Islet precursor cell (in vitro differentiated cells): ENCODE measurements around the gene OMG.
"Not testable (repeated sequence)": the region's sequence is repeated elsewhere in the genome, so short reads cannot be mapped to it uniquely, and the experiment has no call there.

Experiments
- DNase-seq: peaks from one replicate; pipeline ENCODE4 v3.0.0-alpha.2; 2018

OMG gene

DNA sequence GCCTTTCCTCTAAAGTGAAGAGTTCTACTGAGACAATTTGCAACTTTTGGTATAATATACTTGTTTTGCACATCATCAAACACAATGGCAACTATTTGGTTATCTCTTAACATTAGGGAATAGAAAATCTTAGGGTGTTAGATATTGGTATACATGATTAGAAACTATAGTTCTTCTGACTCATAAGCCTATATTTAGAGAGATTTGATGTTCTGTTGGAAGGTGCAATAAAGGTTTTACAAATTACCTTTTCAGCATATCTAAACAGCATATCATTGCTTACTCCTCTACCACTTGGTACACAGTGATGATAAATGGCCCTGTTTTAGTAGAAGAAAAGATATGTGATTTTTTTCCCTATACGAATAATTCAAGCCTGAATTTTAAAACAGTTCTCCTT is 10.6 kb upstream of the OMG start:
- DNase-seq = no peak

DNA sequence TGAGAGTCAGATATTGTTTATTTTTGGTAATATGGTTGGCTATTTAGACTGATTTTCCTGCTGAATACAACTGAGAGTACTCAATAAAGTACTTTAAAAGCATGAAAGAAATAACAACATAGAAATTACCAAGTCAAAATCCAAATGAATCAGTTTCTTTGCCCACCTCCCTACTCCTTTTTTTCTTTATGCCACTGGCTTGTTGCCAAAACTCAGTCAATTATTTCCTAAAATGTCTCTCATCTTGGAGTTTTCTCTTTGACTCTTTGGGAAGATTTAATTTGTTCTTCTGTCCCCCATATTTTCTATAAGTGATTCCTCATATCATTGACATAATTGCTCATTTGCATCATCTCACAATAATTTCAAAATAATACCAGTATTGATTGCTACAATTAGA is 2.6 kb upstream of the OMG start:
- DNase-seq = no peak

DNA sequence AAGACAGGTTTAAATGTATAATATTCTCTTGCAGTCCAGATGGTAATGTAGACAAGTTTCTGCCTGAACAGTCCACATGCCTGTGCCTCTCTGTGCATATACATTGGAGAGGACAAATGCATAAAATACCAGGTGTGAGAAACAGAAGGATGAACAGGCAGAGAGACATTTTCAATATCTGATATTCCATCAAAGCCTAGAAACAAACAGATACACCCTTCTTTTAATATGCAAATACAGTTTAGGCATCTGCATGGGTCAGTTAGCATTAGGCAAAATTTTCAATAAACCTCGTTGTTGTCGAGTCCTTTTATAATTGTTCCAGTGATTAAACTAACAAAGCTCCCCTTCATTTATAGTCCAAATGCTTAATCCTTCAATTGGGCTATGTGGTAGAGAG is 897 bp downstream of the OMG start:
- DNase-seq = no peak

- DNase-seq = no peak
Observed at GRCh38 chr17:31295489-31295871, 1.6 kb downstream of the OMG start.

- no peak for DNase-seq
Observed at GRCh38 chr17:31294820-31295488, 2.1 kb downstream of the OMG start.

DNA sequence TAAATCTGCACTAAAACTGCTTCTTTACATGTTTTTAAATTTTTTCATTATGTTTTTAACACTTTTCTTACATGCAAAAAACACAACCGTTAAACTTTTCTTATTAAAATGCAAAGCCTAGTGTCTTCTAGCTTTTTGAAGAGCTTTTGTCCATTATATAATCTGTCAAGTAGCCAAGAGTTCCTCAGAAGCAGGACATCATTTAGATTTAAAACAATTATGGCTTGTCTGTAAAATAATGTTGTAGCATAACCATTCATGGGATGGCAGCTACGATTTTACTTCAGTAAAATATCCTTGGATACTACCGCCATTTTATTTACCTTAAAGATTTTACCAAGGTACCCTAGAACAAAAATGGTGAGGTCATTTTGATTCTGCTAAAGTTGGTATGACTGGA is 2.8 kb downstream of the OMG start:
- no peak for DNase-seq

DNA sequence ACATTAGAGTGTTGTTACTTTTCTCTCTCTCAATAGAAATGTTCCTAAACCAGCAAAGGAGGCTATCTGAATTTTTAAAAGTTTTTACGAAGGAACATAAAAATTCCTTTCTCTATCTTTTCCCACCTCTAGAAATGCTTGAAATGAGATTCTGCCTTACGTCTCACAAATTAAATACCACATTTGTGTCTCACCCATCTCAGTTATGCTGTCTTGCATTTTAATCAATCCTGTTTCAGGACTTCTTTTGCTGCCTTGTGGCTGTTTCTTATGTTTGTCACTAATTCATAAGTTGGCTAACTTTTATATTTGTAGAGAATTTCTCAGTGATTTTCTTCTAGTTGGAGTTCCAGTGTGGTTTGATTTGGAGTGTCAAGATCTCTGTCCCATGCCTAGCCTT is 3.5 kb downstream of the OMG start:
- no peak for DNase-seq

DNA sequence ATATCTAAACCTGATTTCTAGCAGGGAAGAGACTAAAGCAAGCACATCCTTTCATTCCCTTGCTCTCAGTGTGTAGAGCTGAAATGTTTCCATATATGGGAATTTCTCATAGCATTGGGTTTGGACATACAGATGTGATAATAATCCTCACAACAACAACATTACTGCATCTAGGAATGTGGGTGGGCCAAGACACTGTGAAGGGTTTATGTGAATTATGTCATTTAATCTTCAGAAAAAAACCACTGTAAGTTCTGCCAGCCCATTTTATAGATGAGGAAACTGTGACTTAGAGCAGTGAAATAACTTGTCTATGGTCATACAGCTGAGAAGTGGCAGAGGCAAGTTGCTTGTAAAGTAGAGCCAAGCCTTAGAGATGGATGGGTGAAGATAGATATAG is 5.2 kb downstream of the OMG start:
- no peak for DNase-seq

GRCh38 chr17:31289790-31290189 is 7.2 kb downstream of the OMG start:
- no peak for DNase-seq

DNA sequence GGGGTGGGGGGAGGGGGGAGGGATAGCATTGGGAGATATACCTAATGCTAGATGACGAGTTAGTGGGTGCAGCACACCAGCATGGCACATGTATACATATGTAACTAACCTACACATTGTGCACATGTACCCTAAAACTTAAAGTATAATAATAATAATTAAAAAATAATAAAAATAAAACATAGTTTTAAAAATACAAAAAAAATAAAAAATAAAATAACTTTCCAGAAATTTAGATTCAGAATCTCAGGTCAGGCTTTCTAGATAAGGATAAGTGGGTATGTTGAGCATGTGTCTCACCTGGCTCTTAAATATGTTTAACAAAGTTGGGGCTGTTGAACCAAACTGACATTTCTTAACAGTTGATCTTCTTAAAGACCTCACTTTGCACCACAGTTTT is 9.1 kb downstream of the OMG start:
- not testable (repeated sequence) for DNase-seq

DNA sequence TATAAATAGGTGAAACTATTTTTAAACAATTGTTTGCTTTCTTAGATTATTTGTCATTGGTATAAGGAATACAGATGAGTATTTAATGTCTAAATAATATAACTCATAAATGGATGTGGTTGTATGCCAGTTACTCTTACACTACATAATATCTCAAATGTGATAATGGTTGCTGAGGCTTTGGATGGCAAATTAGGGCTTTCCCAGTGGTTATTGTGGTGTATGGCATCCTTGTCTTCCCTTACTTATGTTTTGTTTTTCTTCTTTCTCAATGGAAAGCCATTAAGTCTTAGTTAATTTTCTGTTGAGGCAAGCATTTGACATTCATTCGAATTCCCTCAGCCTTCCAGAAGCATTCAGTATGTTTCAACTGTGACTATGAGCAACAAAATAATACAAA is 10.5 kb downstream of the OMG start:
- no peak for DNase-seq

- no peak for DNase-seq
Observed at GRCh38 chr17:31283841-31284240, 13.2 kb downstream of the OMG start.

DNA sequence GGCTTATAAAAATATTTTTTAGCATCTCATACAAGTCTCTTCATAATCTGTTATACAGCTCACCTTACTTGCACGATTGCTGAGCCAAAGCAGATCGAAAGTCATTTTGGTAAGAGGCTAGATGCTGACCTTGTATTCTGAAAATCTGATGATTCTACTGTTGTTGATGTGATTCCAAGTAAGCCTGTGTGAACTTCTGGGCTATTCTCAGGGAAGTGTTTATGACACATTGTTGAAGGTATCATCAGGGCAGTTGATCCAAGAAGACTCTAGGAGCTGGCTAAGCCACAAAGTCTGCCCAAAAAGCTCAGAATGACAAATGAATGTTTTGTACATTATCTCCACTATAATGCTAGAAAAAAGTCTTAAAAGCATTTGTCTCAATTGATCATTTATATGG is 16.0 kb downstream of the OMG start:
- DNase-seq = no peak

DNA sequence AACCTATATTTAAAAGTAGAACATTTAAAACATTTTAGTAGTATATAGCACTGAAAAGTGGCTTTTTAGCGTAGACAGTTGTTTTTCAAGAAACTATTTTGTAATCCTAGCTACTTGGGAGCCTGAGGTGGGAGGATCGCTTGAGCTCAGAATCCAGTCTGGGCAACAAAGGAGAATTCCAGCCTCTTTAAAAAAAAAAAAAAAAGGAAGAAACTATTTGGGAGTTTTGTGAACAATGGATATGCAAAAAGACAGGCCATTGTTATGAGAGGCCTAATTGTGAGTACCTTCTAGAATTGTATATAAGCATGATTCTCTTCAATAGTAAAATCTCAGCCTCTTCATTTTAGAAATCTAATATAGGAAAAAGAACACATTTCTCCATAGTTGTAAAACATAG is 17.6 kb downstream of the OMG start:
- DNase-seq = no peak

GRCh38 chr17:31275116-31275515 is 21.9 kb downstream of the OMG start:
- DNase-seq = no peak

- no peak for DNase-seq
Observed at GRCh38 chr17:31274252-31274651, 22.8 kb downstream of the OMG start.

DNA sequence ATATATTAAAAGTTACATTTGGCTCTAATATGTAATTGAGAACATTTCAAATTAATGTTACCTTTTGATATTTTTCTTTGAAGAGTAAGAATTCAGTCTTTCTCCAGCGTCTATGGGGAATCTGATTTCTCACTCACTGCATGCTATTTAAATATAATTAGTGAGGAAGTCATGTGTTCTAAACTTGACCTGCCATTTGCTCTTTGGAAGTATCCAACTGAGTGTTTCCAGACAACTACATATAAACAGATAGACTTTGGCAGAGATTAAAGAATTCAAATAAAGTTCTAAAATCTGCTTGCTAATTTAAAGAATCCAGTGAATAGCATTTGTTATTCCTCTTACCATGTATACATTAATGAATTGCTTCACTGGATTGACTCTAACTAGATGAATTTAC is 23.5 kb downstream of the OMG start:
- no peak for DNase-seq

GRCh38 chr17:31272803-31273202 is 24.2 kb downstream of the OMG start:
- DNase-seq = no peak

GRCh38 chr17:31272236-31272635 is 24.8 kb downstream of the OMG start:
- no peak for DNase-seq

DNA sequence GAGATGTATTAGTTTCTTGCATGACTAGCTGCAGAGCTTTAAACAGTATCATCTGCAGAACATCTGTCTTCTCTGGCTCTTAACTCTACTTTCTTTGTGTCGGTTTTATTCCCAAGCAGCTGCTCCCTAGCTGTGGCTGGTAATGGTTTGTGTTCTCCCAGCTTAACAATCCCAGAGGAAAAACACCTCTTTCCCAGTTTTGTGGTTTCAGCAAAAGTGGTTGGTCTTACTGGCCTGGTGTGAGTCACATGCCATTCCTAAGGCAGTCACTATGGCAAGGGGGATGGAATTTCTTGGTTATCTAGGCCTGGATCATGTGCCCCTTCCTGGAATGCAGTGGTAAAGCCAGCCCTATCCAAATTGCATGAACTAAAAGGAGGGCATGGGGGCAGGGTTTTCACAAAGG is 27.5 kb downstream of the OMG start:
- DNase-seq = peak; percentile 98

- no peak for DNase-seq
Observed at GRCh38 chr17:31269036-31269577, 27.9 kb downstream of the OMG start.

DNA sequence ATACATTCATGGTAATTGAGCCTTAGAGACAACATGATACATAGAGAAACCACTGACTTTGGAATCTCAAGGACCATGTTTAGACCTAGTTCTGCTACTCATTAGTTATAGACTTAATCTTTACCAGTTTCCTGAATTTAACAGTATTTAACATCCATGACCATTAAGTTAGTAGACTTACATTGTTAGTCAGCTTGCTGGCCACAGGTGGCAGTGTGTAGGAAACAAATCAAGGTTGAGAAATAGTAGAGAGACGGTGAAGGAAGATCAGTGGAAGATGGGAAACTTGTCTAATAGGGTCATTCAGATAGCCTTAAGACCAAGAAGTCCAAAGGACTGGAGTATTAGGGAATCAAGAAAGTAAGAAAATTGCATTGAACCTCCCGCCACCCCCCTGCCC is 31.0 kb downstream of the OMG start:
- DNase-seq = no peak

GRCh38 chr17:31262923-31263322 is 34.1 kb downstream of the OMG start:
- DNase-seq = not testable (repeated sequence)

- DNase-seq = no peak
Observed at GRCh38 chr17:31261601-31262000, 35.4 kb downstream of the OMG start.

GRCh38 chr17:31260151-31260550 is 36.9 kb downstream of the OMG start:
- no peak for DNase-seq
